ENCODE data around the gene IFI30. TPM values are rescaled to one million over a fixed set of nuclear protein-coding genes. Genes with fewer than 3 reads are reported as not detected.
"Not testable (repeated sequence)": the region's sequence is repeated elsewhere in the genome, so short reads cannot be mapped to it uniquely, and the experiment has no call there.

The IFI30 gene
- total RNA-seq, 4 donors from 2014 or later: 4.1 to 17.4 (median 11.4) TPM

DNA sequence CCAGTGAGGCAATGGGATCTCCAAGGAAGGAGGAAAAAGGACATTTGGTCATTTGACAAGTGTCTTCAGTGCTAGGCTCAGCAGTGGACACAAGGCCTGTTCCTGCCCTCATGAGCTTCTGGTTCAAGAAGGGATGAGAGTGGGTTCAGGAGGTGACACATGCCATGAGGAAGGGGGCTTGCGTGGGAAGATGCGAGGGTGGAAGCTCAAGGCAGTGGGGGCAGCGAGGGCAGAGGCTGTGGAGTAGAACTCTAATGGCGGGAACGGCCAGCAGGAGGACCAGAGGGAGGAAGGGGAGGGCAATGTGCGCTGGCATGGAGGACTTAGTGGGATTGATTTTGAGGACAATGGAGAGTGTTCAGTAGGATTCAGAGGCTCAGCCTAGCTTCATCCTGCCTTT, 17.3 kb upstream of the IFI30 start:
- Histone ChIP-seq H3K4me3 (no peak overlapping the region), H3K9me3 (no peaks in the 10 kb centered on the region), H3K36me3 (no peaks in the 10 kb centered on the region), H3K27me3 (no peaks in the 10 kb centered on the region), H3K27ac (peak overlapping the region; percentile 72 to 74), H3K4me1 (peaks cover 7 to 31% of the 10 kb centered on the region in 2 donors)
- TF ChIP-seq, protein P1, sequence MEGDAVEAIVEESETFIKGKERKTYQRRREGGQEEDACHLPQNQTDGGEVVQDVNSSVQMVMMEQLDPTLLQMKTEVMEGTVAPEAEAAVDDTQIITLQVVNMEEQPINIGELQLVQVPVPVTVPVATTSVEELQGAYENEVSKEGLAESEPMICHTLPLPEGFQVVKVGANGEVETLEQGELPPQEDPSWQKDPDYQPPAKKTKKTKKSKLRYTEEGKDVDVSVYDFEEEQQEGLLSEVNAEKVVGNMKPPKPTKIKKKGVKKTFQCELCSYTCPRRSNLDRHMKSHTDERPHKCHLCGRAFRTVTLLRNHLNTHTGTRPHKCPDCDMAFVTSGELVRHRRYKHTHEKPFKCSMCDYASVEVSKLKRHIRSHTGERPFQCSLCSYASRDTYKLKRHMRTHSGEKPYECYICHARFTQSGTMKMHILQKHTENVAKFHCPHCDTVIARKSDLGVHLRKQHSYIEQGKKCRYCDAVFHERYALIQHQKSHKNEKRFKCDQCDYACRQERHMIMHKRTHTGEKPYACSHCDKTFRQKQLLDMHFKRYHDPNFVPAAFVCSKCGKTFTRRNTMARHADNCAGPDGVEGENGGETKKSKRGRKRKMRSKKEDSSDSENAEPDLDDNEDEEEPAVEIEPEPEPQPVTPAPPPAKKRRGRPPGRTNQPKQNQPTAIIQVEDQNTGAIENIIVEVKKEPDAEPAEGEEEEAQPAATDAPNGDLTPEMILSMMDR (IDR thresholded peaks at IDR 0.05): no peak
- no peak for TF ChIP-seq POLR2A (IDR thresholded peaks at IDR 0.05)
- no peak for DNase-seq
- intact Hi-C loops (cut with DNase I; ENCODE audit: low total_unique reads): no loop called here

DNA sequence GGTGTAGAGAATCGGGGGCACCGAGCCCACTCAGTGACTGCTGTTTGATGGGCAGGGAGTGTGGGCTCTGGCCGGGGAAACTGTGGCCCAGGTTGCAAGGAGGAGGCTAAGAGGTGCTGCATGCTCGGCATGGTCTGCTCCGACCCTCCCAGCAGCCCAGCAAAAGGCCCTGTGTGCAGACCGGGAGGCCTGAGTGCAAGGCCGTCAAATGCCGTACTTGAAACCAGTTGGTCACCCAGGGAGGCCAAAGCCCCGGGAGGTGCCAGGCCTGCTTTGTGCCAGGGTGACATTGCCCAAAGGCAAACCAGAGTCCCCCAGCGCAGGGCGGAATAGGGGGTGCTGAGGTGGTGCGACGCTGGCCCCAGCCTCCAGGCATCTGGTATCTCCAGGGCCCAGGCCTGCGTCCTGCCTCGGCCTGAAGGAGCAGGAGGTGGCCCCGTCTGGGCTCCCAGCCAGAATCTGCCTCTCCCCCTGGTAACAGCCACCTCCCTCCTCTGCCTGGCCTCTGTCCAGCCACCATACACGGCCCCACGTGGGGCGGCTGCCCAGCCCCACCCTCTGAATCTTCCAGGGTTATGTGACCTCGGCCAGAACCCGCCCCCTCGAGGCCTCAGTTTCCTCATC, 16.7 kb upstream of the IFI30 start:
- H3K4me3 ChIP-seq: no peak overlapping the region
- H3K4me1 ChIP-seq: peaks cover 7 to 35% of the 10 kb centered on the region in 2 donors
- DNase-seq: peak; percentile 86 to 89
- TF ChIP-seq, protein P1 (IDR thresholded peaks at IDR 0.05): no peak
- no peak for TF ChIP-seq POLR2A (IDR thresholded peaks at IDR 0.05)
- intact Hi-C loops (cut with DNase I; ENCODE audit: low total_unique reads): no loop called here
- H3K9me3 ChIP-seq: no peaks in the 10 kb centered on the region
- no peaks in the 10 kb centered on the region for H3K36me3 ChIP-seq
- peak overlapping the region; percentile 72 to 74 for H3K27ac ChIP-seq
- H3K27me3 ChIP-seq: no peaks in the 10 kb centered on the region

DNA sequence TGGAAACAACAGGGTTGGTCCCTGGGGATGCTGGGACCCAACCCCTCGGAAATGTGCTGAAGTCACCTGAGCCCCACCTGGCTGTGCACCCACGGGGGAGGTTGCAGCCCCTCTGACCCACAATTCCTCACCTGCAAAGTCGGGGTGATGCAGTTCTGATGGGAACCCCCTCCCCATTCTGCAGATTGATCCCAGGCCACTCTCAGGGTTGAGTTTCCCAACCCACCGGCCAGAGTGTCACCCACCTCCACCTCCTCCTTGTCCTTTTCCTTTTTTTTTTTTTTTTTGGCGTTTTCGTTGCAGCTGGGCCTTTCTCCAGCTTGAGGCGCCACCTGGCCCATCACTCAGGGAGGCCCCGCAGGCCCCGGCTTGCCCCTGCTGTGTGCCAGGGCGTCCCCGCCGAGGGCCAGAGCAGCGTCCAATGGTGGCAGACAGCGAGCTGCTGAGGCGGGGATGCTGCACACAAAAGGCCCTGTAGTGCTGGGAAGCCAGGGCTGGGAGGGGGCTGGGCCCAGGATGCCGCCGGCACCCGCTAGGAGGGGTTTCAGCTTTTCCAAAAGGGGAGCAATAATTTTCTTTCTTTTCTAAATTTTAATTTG, 16.0 kb upstream of the IFI30 start:
- Histone ChIP-seq H3K4me1 (peaks cover 7 to 37% of the 10 kb centered on the region in 2 donors), H3K36me3 (no peaks in the 10 kb centered on the region), H3K27me3 (no peaks in the 10 kb centered on the region), H3K27ac (peak overlapping the region; percentile 72 to 74), H3K4me3 (no peak overlapping the region), H3K9me3 (no peaks in the 10 kb centered on the region)
- no peak for DNase-seq
- intact Hi-C loops (cut with DNase I; ENCODE audit: low total_unique reads): no loop called here
- TF ChIP-seq, protein P1 (IDR thresholded peaks at IDR 0.05): no peak
- no peak for TF ChIP-seq POLR2A (IDR thresholded peaks at IDR 0.05)

DNA sequence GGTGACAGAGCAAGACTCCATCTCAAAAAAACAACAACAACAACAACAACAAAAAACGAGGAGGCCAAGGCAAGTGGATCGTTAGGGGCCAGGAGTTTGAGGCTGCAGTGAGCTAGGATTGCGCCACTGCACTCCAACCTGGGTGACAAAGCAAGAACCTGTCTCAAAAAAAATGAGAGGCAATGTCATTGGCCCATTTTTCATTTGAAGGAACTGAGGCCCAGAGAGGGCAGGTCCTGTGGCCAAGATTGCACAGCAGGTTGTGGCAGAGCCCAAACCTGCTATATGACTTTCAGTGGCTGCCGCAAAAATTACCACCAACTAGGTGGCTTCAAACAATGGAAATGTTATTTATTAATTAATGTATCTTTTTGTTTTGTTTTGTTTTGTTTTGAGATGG, 15.1 kb upstream of the IFI30 start:
- no peak overlapping the region for H3K4me3 ChIP-seq
- intact Hi-C loops (cut with DNase I; ENCODE audit: low total_unique reads): no loop called here
- H3K4me1 ChIP-seq: peaks cover 7 to 37% of the 10 kb centered on the region in 2 donors
- no peaks in the 10 kb centered on the region for H3K27me3 ChIP-seq
- no peaks in the 10 kb centered on the region for H3K36me3 ChIP-seq
- H3K9me3 ChIP-seq: no peaks in the 10 kb centered on the region
- TF ChIP-seq POLR2A (IDR thresholded peaks at IDR 0.05): no peak
- TF ChIP-seq, protein P1 (IDR thresholded peaks at IDR 0.05): no peak
- no peak overlapping the region for H3K27ac ChIP-seq
- DNase-seq: no peak

DNA sequence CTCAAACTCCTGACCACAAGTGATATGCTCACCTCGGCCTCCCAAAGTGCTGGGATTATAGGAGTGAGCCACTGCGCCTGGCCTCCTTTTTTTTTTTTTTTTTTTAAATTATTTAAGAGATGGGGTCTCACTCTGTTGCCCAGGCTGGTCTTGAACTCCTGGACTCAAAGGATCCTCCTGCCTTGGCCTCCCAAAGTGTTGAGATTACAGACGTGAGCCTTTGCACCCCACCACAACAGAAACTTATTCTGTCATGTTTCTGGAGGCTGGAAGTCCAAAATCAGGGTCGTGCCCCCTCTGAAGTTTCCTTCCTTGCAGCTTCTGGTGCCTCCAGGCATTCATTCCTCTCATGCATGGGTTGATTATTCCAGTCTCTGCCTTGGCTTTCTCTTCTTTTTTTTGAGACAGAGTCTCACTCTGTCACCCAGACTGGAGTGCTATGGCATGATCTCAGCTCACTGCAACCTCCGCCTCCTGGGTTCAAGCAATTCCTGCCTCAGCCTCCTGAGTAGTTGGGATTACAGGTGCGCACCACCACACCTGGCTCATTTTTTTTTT, 14.5 kb upstream of the IFI30 start:
- peaks cover 4 to 37% of the 10 kb centered on the region in 2 donors for H3K4me1 ChIP-seq
- H3K4me3 ChIP-seq; H3K9me3 ChIP-seq; H3K36me3 ChIP-seq; H3K27ac ChIP-seq; H3K27me3 ChIP-seq; intact Hi-C loops (cut with DNase I; ENCODE audit: low total_unique reads); DNase-seq: not testable (repeated sequence)
